GM19452 (cell line): ENCODE results near the gene PODXL2.
A peak's percentile ranks its signal among the peaks of the same experiment; 100 is the strongest.
"Not testable (repeated sequence)": the region's sequence is repeated elsewhere in the genome, so short reads cannot be mapped to it uniquely, and the experiment has no call there.

Experiments used
- ATAC-seq: cut with Tn5 transposase; IDR thresholded peaks from one replicate; pipeline ENCODE4 v1.9.1; 2021; ENCODE audit not compliant: unreplicated experiment

The PODXL2 gene

GRCh38 chr3:127688022-127688415 is 59.0 kb downstream of the PODXL2 start:
- ATAC-seq: no peak

DNA sequence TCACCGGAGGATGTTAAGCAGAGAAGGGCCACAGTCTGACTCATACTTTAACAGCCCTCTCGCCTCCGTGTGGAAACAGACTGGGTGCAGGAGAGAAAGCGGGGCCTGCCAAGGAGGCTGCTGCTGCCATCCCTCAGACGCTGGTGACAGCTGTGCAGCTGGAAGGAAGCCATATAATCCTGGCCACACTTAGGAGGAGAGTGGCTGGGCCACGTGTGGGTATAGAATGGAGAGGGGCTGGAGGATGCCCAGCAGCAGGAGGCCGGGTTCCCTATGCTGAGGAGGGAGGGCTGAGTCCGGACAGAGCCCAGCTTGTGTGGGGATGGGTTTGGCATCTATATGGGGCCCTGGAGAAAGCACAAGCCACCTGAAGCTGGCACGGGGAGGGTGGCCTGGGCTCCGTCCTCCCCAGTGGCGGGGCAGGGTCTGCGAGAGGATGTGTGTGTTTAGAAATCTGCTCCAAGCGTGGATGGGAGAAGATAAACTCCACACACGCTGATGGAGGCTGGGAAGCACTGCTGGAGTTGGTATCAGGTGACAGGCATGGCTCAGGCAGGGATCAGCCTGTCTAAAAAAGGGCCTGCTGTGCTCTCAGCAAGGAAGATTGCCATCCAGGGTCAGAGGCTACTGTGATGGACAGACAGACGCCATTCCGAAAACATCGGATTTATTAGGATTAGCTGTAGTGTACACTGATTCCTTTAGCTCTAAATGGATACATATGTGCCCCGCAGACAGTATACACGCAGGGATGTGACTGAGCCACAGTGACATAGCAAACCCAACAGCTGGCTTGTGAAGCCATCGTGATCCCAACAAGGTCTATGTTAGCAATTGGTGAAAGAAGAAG is 59.7 kb downstream of the PODXL2 start:
- ATAC-seq: no peak

GRCh38 chr3:127689266-127689860 is 60.4 kb downstream of the PODXL2 start:
- no peak for ATAC-seq

GRCh38 chr3:127690106-127690505 is 61.1 kb downstream of the PODXL2 start:
- no peak for ATAC-seq

DNA sequence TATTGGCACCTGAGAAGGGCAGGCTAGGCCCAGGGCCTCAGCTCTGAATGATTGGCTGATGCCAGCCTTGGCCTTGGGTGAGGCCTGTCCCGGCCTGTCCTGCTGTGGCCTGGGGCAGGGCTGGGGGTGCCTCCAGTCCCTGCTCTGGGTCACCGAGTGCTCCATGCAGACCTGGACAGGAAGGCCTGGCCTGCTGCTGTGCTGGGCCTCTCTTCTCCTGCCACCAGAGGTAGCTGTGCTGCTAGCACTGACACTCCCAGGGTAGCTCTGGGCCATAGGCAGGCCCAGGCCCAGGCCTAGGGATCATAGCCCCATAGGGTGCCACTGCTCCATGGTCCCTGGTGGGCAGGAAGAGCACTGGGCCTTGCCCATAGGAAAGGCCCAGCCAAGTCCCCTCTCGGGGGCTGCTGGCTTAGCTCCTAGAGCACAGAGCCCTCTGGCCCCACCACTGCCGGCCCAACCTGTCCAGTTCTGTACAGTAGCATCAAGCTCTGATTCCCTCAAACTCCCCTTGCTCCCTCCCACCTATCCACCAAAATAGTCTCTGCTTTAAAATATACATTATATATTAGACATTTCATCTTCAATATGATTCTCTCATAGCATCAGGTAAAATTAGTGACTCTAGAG is 62.0 kb downstream of the PODXL2 start:
- ATAC-seq: no peak

- ATAC-seq: no peak
Observed at GRCh38 chr3:127691489-127691888, 62.5 kb downstream of the PODXL2 start.

DNA sequence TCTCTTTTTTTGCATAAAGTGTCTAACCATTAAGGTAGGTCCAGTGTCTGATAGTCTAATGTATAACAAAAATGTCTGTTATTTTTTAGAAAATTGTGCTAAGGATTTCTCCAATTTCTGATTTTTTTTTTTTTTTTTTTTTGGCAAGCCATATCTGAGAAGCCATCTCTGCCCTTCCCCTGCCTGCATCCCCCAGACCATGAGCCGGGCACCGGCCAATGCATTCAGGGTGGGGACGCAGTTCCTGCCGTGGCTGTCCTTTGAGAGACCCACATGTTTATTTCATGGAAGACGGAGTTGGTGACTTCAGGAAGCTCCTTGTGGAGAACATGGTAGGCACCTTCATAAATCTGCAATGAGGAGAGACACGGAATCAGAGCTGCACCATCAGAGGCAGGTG is 63.0 kb downstream of the PODXL2 start:
- ATAC-seq: no peak

DNA sequence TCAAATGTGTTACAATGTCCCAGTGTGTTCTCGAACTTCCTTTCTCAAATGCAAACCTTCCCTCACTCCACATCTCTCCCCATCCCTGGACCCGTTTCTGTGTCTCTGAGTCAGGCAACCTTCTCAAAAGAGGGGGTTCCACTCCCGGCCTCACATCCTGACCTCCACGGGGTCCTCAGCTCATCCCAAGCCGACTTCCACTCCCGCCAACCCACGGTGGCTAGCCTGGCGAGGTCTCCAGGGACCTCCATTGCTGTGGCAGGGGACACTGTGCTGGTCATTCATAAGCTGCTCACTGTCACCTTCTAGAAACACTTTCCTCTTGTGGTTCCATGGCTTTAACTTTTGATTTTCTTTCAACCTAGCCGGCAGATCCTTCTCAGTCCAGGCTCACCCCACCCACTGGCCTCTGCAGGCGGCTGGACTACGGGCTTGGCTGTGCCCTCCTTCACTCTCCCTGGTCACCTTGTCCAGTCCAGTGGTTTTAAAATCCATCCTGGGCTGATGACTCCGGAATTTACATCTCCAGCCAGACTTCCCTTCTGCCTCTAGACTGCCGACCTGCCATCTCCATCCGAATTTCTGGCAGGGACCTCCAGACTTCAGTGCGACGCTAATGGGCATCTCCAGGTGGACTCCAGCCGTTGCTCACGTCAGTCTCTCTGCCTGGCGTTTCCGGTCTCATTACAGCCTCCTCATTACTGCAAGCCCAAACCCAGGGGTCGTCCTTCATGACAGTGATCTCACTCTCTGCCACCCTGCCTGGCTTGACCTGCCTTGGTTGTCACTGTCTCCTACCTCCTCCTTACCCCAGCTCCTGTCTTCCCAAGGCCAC is 63.7 kb downstream of the PODXL2 start:
- no peak for ATAC-seq

DNA sequence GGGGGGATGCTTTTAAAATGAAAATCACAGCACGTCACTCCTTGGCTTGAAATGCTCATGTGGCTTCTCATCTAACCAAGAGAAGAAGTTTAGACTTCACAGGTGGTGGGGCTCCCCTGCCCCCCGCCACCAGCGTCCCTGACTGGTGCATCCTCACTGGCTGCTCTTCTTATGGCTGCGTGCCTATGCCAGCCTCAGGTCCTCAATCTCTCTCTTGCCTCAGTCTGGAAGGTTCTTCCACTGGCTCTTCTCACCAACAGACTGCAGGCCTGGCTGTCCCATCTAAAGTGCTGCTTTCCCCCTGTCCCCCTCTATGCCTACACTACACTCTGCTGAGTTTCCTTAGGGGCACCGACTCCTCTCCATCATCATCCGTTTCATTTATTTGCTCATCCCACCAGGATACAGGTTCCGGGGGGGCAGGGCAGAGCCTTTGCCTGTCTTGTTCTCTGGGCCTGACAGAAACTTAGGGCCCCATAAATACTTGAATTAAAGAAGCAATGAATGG is 64.4 kb downstream of the PODXL2 start:
- no peak for ATAC-seq

GRCh38 chr3:127694467-127695215 is 65.7 kb downstream of the PODXL2 start:
- ATAC-seq: no peak

DNA sequence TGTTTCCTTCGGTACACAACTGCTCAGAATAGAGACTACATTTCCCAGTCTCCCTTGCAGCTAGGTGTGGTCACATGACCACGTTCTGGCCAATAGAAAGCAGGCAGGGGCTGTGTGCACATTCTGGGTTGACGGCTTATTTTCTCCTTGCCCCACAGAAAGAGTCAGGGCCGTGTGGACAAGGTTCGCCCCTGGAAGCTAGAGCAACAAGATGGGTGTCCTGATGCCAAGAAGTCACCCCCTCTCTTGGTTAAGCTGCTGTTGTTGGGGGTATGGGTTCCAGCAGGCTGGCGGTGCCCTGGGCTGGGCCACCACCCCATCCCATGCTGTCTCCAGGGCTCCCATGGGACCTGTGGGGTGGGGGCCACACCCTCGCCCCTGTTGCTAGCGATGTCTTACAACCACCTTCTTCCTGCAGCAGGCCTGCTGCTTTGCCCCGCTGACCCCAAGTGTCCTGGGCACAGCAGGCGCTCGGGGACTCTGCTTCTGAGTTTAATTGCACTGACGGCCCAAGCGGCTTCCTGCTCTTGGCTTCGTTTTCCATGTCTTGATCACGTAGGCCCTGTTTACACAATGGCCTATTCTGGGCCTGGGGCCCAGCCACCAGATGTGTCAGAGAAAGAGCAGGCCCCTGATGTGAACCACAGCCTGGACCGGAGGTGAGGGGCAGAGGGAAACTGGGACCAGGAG is 68.7 kb downstream of the PODXL2 start:
- peak; percentile 73 for ATAC-seq

DNA sequence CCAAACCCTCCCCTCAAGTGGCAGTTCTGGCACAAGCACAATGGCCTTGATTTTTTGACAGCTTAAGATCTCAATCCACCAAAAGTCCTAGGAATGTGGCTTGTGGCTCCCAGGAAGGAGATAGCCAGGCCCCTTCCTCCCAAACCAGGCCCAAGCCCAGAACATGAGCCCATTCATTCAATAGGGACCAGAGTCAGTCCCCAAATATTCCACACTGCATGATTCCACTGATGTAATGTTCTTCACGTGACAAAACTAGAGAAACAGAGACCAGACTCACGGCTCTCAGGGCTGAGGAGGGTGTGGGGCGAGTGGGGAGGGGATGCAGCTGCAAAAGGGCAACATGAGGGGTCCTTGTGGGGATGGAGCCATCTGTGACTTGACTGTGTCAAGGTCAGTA is 69.3 kb downstream of the PODXL2 start:
- no peak for ATAC-seq

GRCh38 chr3:127698691-127699415 is 69.9 kb downstream of the PODXL2 start:
- no peak for ATAC-seq

- ATAC-seq: no peak
Observed at GRCh38 chr3:127699416-127700300, 70.7 kb downstream of the PODXL2 start.

- ATAC-seq: no peak
Observed at GRCh38 chr3:127700406-127700805, 71.4 kb downstream of the PODXL2 start.

DNA sequence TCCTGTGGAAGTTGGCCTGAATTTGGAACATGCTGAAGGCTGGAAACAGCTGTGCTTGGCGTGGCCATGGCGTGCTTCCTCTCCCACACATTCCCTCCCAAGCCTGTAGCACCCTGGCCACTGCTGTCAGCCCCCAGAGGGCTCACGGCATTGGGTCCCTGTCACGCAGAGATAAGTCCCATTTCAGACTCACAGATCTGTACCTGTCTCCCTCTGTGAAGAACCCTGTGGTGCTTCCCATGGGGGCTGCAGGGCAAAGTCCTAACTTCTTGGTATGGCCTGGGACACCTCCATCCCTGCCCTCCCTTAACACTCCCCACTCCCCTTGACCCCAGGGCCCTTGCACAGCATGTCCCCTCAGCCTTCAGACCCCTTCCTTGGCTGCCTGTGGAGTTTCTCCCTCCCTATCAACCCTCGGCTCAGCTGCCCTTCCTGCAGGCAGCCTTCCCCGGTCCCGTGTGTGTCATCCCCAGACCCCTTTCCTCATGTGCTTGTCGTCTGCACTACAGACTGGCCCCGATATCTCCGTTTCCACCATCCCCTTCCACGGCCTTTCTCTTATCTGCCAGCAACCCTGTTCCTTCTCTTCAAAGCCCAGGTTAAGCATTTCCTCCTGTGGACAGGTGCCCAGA is 72.4 kb downstream of the PODXL2 start:
- ATAC-seq: no peak

- no peak for ATAC-seq
Observed at GRCh38 chr3:127702151-127702578, 73.2 kb downstream of the PODXL2 start.

DNA sequence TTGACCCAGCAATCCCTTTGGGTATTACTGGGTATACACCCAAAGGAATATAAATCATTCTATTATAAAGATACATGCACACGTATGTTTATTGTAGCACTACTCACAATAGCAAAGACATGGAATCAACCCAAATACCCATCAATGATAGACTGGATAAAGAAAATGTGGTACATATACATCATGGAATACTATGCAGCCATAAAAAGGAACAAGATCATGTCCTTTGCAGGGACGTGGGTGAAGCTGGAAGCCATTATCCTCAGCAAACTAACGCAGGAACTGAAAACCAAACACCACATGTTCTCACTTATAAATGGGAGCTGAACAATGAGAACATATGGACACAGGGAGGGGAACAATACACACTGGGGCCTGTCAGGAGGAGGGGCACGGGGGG is 75.9 kb downstream of the PODXL2 start:
- not testable (repeated sequence) for ATAC-seq
